HG03439 (cell line): ENCODE results near the gene ALDH1L2.

Experiments
- ATAC-seq: cut with Tn5 transposase; IDR thresholded peaks from one replicate; pipeline ENCODE4 v1.9.1; 2021; ENCODE audit warnings: mild to moderate bottlenecking, moderate library complexity; ENCODE audit not compliant: unreplicated experiment

Gene ALDH1L2

GRCh38 chr12:105085501-105085900 lies 1.2 kb upstream of the ALDH1L2 start:
- no peak for ATAC-seq

GRCh38 chr12:105083551-105084105 lies 630 bp downstream of the ALDH1L2 start:
- no peak for ATAC-seq

- ATAC-seq: no peak
Observed at GRCh38 chr12:105083031-105083430, 1.2 kb downstream of the ALDH1L2 start.

- ATAC-seq: no peak
Observed at GRCh38 chr12:105078712-105079570, 5.3 kb downstream of the ALDH1L2 start.

- no peak for ATAC-seq
Observed at GRCh38 chr12:105077435-105077834, 6.8 kb downstream of the ALDH1L2 start.

- no peak for ATAC-seq
Observed at GRCh38 chr12:105076913-105077312, 7.3 kb downstream of the ALDH1L2 start.

- ATAC-seq: no peak
Observed at GRCh38 chr12:105076098-105076497, 8.2 kb downstream of the ALDH1L2 start.

- ATAC-seq: no peak
Observed at GRCh38 chr12:105072888-105073488, 11.3 kb downstream of the ALDH1L2 start.

- no peak for ATAC-seq
Observed at GRCh38 chr12:105071981-105072380, 12.3 kb downstream of the ALDH1L2 start.

- no peak for ATAC-seq
Observed at GRCh38 chr12:105069936-105070702, 14.1 kb downstream of the ALDH1L2 start.

GRCh38 chr12:105067511-105068031 lies 16.7 kb downstream of the ALDH1L2 start:
- no peak for ATAC-seq

- ATAC-seq: no peak
Observed at GRCh38 chr12:105064564-105065178, 19.6 kb downstream of the ALDH1L2 start.

- no peak for ATAC-seq
Observed at GRCh38 chr12:105060715-105061378, 23.4 kb downstream of the ALDH1L2 start.

GRCh38 chr12:105057174-105057573 lies 27.1 kb downstream of the ALDH1L2 start:
- no peak for ATAC-seq

GRCh38 chr12:105053116-105053572 lies 31.1 kb downstream of the ALDH1L2 start:
- no peak for ATAC-seq

GRCh38 chr12:105051981-105052380 lies 32.3 kb downstream of the ALDH1L2 start:
- ATAC-seq: no peak

GRCh38 chr12:105048315-105048714 lies 35.9 kb downstream of the ALDH1L2 start:
- ATAC-seq: no peak

- no peak for ATAC-seq
Observed at GRCh38 chr12:105047308-105047707, 37.0 kb downstream of the ALDH1L2 start.

GRCh38 chr12:105041186-105041585 lies 43.1 kb downstream of the ALDH1L2 start:
- ATAC-seq: no peak

GRCh38 chr12:105040476-105040875 lies 43.8 kb downstream of the ALDH1L2 start:
- ATAC-seq: no peak
